NCI-H345 (cell line): ENCODE results near the gene REPS1.
"Not testable (repeated sequence)": the region's sequence is repeated elsewhere in the genome, so short reads cannot be mapped to it uniquely, and the experiment has no call there.

Experiments used
- DNase-seq: peaks from one replicate; lab custom pipeline; 2025; lab: John Stamatoyannopoulos, UW

The REPS1 gene, protein sequence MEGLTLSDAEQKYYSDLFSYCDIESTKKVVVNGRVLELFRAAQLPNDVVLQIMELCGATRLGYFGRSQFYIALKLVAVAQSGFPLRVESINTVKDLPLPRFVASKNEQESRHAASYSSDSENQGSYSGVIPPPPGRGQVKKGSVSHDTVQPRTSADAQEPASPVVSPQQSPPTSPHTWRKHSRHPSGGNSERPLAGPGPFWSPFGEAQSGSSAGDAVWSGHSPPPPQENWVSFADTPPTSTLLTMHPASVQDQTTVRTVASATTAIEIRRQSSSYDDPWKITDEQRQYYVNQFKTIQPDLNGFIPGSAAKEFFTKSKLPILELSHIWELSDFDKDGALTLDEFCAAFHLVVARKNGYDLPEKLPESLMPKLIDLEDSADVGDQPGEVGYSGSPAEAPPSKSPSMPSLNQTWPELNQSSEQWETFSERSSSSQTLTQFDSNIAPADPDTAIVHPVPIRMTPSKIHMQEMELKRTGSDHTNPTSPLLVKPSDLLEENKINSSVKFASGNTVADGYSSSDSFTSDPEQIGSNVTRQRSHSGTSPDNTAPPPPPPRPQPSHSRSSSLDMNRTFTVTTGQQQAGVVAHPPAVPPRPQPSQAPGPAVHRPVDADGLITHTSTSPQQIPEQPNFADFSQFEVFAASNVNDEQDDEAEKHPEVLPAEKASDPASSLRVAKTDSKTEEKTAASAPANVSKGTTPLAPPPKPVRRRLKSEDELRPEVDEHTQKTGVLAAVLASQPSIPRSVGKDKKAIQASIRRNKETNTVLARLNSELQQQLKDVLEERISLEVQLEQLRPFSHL

DNA sequence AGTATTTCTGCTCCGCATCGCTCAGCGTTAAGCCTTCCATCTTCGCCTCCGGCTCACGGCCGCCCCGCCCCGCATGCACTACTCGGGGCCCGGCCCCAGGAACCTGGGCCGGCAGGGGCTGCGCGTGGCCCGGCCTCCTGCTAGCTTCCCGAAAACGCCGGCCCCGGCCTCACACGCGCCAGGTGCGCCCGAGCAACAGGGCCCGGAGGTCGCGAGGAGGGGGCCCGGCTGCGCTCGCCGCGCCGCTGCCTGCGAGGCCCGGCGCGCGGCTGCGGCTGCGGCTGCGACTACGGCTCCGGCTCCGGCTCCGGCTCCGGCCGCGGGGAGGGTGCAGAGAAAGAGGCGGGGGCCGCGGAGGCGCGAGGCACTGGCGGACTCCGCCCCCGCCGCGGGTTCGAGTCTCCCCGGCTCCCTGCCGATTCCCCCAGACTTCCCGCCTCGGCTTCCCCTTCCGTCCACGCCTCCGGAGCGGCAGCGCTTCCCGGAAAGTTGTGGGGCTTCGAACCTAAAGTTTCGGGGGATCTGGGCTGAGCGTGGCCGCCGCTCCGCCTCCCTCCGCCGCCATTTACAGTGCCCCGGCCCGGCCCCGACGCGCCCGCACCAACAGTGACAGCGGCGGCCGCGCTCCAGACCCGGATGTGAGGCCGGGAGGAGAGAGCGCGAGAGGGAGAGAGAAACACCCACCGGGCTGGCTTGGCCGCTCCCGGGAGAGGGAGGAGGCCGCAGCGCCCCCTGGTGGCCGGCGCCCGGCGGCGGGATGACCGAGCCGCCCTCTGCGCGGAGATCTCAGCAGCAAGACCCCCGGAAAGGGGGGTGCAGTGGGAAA lies at the start of gene REPS1:
TSS of gene REPS1 (minus strand) at position 611 of the 826 bp plus-strand sequence. CDS start at position 40, 571 bp downstream.
- peak; percentile 94 for DNase-seq

DNA sequence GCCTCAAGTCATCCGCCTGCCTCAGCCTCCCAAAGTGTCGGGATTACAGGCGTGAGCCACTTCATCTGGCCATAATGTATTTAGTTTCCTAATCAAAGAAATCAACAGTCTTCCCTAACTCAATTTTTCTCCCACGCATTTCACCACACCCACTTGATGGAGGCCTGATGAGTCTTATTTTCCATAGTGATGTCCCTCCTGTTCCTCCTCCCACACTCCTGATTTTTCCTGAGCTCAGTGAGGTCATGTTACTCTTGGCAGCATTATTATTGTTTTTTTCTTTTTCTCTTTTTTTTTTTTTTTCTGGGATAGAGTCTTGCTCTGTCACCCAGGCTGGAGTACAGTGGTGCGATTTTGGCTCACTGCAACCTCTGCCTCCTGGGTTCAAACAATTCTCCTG lies 49.4 kb upstream of the REPS1 start:
- no peak for DNase-seq

DNA sequence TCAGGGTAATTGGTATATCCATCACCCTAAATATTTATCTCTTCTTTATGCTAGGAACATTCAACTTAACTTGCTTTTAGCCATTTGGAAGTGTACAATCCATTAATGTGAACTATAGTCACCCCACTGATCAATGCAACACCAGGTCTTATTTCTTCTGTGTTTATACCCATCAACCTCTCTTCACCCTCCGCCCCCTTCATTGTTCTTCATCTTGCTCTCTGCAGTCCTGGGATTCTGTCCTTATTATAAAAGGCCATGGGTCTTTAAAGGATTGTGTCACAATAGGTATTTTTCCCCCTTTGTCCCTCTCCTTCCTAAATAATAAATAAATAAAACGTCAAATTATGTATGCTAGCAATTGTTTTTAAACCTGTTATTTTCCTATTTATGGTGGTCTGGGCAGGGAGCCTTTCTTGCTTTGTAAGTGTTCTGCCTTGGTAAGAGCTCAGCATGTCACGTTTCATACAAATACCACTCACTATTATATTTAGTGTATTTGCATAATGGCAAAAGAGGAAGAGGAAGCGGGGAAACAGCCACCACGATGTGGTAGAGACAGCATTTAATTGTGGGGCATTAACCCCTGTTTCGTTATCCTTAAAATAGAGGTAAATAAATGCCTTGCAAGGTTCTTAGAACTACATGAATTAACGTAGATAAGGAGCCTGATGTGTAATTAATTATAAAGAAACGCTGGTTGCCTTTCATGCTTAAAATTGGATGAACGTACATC lies 42.3 kb upstream of the REPS1 start:
- DNase-seq = peak; percentile 18

DNA sequence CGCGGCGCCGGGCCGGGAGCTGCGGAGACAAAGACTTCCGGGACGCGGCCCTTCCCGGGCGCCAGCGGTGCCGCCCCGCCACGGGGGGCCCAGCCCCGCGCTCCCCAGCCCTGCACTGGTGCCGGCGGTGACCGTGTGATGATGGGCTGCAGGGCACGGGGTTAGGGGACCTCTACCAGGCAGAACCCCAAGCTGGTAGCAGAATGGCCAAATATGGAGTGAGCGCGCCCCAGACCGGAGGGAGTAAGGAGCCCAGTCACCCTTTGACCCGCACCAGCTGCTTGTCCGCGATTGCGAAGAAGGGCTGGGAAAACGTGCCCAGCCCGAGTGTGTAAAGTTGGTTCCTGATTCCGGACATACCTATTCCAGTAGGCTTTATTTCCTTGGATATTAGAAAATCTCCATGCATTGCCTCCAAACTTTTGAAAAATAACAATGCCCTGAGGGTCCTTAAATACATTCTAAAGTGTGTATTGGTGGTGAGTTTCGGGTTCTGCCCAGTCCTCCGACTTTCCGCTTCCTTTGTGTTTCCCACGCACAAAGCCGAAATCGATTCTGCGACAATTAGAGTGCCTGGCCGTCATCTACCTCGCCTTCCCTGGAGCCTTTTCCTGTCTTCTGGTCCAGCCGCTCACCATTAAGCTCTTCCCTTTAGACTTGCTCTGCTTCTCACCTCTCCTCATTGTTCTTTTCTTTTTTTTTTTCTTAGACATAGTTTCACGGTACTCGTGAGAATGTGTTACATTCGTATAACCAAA lies 41.6 kb upstream of the REPS1 start:
- DNase-seq = peak; percentile 45

DNA sequence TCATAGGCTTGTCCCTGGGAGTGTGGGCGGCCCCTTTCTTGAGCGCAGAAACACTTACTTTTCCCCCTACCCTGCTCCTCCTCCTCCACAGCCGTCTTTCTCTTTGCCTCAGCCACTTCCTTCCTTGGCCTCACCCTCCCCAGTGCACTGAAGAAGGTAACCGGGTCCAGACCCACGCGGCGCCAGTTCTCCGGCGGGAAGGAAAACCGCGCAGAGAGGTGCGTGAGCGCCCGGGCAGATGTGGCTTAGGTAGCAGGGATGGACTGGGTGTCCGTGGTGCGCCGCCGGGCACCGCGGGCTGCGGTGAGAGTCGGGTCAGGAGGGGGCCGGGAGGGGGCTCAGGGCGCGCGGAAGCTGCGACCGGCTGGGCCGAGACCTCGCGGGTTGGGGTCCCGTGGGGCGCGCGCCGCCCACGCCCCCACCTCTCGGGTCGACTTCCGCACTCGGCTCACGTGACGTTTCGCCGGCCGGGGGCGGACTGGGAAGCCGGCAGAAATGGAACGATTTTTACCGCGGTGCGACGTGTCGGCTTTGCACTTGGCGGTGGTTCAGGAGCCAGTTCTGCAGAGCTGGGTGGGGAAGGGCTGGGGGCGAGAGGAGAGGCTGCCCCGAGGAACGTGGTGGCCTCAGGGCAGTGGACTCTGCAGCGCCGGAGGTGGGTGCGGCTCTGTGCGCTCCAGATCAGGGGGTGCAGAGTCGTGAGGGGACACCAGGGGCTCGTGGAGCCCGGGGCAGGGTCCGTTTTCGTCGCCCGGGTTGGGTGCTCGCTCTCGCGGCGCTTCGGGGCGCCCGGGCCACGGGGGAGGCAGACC lies 40.8 kb upstream of the REPS1 start, which contains the start of gene ABRACL:
TSS of gene ABRACL (plus strand) at position 88 of the 812 bp plus-strand sequence. CDS start 5,416 bp downstream, outside the sequence.
- peak; percentile 79 for DNase-seq

DNA sequence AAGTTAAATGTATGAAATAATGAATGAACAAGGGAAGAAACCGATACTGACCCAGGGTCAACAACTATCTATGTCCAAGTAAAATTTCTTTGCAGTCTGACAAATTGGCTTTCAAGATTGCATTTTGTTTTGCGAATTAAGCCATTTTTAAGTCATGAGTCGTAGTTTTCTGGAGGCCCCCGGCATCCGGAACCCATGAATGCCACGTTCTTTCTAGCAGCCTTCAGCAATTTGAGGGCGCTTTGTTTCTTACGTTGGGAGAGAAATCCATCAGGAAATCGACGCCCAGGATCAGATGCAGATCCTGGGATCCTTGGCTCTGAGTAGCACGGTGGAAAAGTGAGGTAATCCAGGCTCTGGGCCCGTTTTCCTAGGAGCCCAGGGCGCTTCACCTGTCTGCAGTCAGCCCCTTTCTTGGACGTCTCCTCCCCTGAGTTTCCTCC lies 40.2 kb upstream of the REPS1 start:
- no peak for DNase-seq

DNA sequence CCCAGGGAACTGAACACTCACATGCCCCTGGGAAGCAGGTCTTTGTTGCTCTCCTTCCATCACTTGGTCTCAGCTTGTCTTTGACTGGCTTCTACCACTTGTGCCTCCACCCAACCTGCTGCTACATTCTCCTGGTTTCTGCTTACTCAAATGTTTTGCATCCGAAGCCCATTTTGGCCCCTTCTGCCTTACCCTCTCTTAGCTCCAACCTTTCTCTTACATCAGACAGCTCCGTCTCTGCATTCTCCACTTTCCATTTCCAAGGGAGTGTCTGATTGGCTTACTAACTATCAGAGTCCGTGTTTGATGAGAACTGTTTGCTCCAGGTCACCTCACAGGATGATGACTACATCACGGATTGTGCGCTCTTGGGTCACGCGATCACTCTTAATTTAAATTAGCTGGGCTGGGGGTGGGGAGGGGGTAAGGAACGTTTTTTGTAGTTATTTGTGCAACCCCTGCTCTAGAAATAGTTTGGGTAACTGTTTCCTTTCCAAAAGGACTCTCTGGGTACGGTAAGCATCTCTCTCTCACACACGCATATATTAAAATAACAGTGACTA lies 39.6 kb upstream of the REPS1 start:
- DNase-seq = peak; percentile 87

DNA sequence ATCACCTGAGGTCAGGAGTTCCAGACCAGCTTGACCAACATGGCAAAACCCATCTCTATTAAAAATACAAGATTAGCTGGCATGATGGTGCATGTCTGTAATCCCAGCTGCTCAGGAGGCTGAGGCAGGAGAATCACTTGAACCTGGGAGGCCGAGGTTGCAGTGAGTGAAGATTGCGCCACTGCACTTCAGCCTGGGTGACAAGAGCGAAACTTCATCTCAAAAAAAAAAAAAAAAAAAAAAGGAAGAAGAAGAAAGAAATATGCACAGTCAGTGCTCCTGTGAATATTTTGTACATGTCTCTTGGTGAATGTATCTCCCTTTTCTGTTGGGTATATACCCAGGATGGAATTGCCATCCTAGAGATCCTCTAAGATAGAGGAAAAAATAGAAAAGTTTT lies 37.4 kb upstream of the REPS1 start:
- DNase-seq = not testable (repeated sequence)

DNA sequence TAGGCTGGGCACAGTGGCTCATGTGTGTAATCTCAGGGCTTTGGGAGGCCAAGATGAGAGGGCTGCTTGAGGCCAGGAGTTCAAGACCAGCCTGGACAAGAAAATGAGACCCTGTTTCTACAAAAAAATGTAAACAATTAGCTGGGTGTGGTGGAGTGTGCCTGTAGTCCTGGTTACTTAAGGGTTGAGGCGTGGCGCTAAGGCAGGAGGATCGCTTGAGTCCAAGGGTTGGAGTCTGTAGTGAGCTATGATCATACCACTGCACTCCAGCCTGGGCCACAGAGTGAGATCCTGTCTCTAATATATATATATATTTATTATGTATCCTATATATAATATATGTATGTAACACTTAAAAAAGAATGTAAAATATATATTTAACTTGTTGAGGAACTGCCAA lies 32.6 kb upstream of the REPS1 start:
- DNase-seq = no peak

DNA sequence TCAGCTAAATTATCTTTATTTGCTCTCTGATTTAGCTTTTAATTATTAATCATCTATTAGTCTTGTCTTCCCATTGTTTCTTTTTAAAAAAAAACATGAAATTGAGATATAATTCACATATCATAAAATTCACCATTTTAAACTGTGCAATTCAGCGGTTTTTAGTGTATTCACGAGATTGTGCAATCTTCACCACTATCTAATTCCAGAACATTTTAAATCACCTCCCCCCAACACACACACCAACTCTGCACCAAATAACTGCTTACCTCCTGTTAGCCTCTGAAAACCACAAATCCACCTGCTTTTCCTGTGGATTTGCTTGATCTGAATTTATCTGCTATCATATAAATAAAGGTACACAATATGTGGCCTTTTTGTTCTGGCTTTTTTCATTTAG lies 31.7 kb upstream of the REPS1 start:
- DNase-seq = no peak

DNA sequence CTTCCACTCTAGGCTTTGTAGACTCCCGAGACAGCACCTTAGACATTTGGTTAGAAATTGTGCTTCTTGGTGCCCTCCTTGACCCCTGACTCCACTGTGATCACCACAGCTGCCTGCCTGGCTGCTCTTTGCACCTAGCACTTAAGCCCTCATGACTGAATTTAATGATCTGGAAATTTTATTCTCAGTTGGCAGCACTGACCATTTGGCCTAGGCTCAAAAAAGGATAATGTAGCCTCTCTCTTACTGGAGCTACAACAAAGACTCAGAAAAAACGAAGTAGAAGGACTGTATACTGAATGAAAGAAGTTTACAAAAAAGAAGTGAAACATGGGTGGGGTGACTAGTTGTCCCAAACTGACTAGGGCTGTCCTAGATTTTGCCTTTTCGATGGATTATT lies 29.2 kb upstream of the REPS1 start:
- DNase-seq = no peak

DNA sequence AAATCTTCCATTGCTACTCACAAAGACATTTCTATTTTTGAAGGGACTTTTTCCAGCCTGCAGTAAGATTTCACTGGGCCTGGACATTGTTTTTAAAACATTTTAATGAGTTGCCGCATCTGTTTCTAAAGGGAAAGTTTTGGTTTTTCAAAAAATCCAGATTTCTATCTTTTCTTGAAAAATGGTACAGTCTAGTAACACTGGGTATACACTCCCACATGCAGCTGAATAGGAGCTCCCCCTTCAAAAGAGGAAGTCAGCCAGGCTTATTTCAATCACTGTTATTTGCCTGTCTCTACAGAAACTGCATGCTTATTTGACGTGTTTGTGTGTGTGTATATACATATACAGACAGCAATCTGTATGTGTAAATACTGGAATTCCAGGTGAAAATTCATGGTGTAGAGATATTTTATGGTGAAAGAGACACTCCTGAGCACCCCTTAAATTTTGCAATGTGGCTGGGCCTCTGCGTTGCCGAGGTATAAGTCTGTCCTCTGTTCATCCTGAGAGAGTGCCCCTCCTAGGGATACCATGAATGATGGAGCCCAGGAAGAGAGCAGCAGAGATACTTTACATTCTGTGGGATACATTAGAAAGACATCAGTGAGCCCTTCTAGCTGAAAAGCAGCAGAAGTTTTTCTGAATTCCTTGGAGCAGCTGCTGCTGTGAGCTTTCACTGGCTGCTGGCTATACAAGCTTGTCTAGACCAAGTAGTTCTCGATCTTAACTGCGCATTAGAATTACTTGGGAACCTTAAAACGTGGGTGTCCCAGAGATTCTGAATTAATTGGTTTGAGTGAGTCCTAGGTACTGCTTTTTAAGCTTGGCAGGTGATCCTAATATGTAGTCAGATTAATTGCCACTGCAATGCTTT lies 28.5 kb upstream of the REPS1 start:
- DNase-seq = no peak

DNA sequence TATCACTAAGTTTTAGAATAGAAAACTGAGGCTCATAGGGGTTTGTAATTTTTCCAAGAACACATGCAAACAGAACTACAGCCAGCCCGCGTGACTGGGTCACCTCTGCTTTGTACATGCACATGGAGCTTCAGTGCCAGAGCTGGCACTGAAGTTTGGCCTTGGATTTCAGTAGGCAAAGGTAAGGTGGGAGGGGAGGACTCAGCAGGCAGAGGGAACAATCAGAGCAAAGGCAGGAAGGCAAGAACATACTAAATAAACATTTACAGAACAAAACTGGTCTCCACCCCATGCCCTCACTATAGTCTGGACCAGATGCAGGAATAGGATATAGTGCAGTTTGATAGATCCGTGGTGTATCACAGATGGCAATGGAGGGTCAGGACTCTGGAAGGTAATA lies 26.9 kb upstream of the REPS1 start:
- no peak for DNase-seq

DNA sequence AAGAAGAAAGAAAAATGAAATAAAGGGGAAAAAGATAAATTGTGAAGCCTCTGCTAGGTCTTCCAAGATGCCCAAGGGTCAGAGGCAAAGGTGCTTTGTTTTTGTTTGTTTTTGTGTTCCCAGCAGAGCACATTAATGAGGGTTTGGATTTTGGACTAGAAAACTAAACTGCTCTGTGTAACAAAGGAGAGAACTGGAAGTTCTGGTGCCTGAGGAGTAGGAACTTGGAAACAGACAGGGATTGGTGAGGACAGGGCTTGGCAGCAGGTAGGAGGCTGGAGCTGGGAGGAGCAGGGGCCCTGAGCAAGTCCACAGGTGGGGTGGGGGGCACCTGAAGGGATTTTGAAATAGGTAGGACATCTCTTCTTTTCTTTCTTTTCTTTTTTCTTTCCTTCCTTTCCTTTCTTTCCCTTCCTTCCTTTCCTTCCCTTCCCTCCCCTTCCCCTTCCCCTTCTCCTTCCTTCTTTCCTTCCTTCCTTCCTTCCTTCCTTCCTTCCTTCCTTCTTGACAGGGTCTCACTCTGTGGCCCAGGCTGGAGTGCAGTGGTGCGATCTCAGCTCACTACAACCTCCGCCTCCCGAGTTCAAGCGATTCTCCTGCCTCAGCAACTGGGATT lies 25.2 kb upstream of the REPS1 start:
- DNase-seq = no peak

DNA sequence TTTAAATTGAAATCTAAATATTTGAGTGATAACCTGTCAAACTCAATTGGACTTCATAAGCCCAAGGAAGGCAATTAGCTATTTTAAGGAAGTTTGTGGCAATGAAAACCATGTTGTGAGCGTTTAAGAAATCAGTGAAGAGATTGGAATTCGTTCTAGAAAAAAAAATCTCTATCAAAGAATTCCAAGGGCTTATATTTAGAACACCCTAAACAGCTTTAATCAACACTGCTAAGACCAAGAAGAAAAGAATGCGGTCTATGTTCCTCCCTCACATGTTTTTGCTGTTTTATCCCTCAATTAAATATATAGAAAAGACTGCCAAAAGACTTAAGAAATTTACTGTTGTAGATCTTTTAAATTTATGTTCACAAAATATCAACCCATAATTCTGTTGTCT lies 23.9 kb upstream of the REPS1 start:
- no peak for DNase-seq

DNA sequence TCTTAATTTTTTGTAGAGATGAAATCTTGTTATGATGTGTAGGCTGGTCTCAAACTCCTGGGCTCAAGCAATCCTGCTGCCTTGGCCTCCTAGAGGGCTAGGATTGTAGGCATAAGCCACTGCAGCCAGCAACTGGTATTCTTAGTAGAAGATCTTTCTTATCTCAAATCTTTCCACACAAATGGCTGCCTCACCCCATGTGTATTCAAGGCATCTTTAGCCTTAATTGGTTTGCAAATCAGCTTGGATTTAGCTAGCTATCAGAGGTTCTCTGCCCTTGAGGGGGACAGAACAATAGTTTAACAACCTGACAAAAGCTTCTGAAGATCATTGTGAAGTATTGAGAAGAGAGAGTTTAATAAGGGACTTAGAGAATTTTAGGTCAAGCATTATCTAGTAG lies 22.6 kb upstream of the REPS1 start:
- DNase-seq = no peak

DNA sequence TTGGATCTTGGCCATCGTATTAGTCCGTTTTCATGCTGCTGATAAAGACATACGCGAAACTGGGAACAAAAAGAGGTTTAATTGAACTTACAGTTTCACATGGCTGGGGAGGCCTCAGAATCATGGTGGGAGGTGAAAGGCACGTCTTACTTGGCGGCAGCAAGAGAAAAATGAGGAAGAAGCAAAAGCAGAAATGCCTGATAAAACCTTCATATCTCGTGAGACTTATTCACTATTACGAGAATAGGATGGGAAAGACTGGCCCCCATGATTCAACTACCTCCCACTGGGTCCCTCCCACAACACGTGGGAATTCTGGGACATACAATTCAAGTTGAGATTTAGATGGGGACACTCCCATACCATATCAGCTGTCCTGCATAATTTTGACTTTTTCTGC lies 20.1 kb upstream of the REPS1 start:
- DNase-seq = no peak

DNA sequence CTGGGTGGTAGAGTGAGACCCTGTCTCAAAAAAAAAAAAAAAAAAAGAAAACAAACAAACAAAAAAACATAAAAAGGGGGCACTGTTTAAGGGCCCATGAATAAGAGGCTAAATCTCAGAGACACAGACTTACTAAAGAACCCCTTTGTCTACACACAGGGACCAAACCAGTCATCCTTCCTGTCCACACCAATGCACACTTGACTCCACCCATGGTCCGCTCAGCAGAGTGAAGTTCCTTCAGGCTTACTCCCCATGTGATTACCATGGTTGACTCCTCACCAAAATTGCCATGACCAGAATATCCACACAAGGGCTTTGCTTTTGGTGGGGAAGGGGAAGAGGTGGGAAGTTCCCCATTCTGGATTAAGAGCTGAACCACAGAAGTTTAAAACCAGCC lies 19.4 kb upstream of the REPS1 start:
- DNase-seq = no peak
